Psoas muscle (tissue), 8 donors: ENCODE results near the gene PEX14. TPM values are rescaled to one million over a fixed set of nuclear protein-coding genes. Genes with fewer than 3 reads are reported as not detected.

Experiments used
- ATAC-seq, 4 donors: fragments of 200-7000 bp; cut with Tn5 transposase; one replicate each; pipeline ENCODE4 v1.9.1; 2020; ENCODE audit warnings: moderate library complexity in 3 of 4, mild to moderate bottlenecking in 2 of 4
- DNase-seq, 2 donors: peaks; one replicate each; pipeline ENCODE4 v3.0.0-alpha.2; 2020
- H3K27ac ChIP-seq: fragments of 200-600 bp; one replicate; pipeline ENCODE4 v1.8.0; 2022
- H3K27me3 ChIP-seq, 3 donors: fragments of 200-600 bp in 1 of 3; one replicate each; pipeline versions ENCODE4 v1.6.1 to v1.8.0; 2013 to 2022; ENCODE audit warnings: low read length in 2 of 3, mild to moderate bottlenecking in 2 of 3, moderate library complexity in 1 of 3; ENCODE audit not compliant: insufficient read depth in 3 of 3
- H3K36me3 ChIP-seq, 2 donors: fragments of 200-600 bp in 1 of 2; one replicate each; pipeline versions ENCODE4 v1.6.1 to v1.8.0; 2013 to 2022; ENCODE audit warnings: low read depth in 1 of 2, mild to moderate bottlenecking in 1 of 2, moderate library complexity in 1 of 2; ENCODE audit not compliant: insufficient read depth in 1 of 2
- H3K4me1 ChIP-seq: fragments of 200-600 bp; one replicate; pipeline ENCODE4 v1.8.0; 2022
- H3K4me3 ChIP-seq: fragments of 200-600 bp; one replicate; pipeline ENCODE4 v1.8.0; 2022; ENCODE audit warnings: mild to moderate bottlenecking
- H3K9me3 ChIP-seq: fragments of 200-600 bp; one replicate; pipeline ENCODE4 v1.8.0; 2022
- CTCF ChIP-seq: fragments of 200-600 bp; IDR thresholded peaks from one replicate; pipeline ENCODE4 v1.8.0; 2022; ENCODE audit warnings: antibody characterized with exemption
- WGBS, 3 donors: extraction: QIAGEN DNeasy Blood & Tissue Kit; methylation state at CpG; one replicate each; pipeline versions ENCODE4 v1.1.6 to v1.1.7; 2013; 5-methylcytosine and 5-hydroxymethylcytosine counted together
- intact Hi-C, 2 donors: fragments of 100-400 bp; cut with DNase I; formaldehyde crosslinking; loops; one replicate each; pipeline versions ENCODE4 v1.11.0 to v1.14.2; 2022
- polyA plus RNA-seq, 3 donors: library from polyadenylated mRNA; stranded (reverse); fragments of 200-250 nt; gene quantifications; one replicate each; pipeline ENCODE4 v1.2.3, GENCODE V29; 2013
- total RNA-seq, 4 donors: library from RNA; stranded (reverse); fragmentation: NEBNext Ultra II Directional in 2 of 4; extraction: Animal tissue kit (Norgen Biotek cat#: 25700) in 2 of 4; gene quantifications; one replicate each; pipeline versions ENCODE4 v1.2.1 to v1.2.4, GENCODE V29; 2021 to 2023
- donor health status: healthy with polysubstance abuse.
- donor health status: DM: no; HTN: no; CAD: no; lungs with moderate emphysema.
- donor health status: Bipolar disorder and iron deficiency.
- donor health status: healthy.
- donor health status: DM: yes; HTN: yes; CAD: no.
- donor health status: DM: no; HTN: no; CAD: no.
- donor health status: DM: no; HTN: no; CAD: no.
- donor health status: DM: yes; HTN: yes; CAD: no.

PEX14 gene
- total and polyA plus RNA-seq, 7 donors = 13.7 to 23.5 (median 20.7) TPM

GRCh38 chr1:10637834-10638558 is 163.2 kb downstream of the PEX14 start:
- ATAC-seq (no peak), DNase-seq (no peak)
- WGBS, 3 donors = 70 to 77% (median 71%) methylated on average over 27 to 29 of the region's 29 CpGs
- intact Hi-C loops = no loop called here
- Histone ChIP-seq H3K27ac (no peak overlapping the region), H3K4me1 (peaks cover 25% of the 10 kb centered on the region), H3K9me3 (no peaks in the 10 kb centered on the region), H3K36me3 (peaks cover 3 to 38% of the 10 kb centered on the region in 2 donors), H3K27me3 (no peaks in the 10 kb centered on the region), H3K4me3 (peak overlapping the region; percentile 29)
- TF ChIP-seq CTCF = no peak

- Histone ChIP-seq H3K36me3 (peaks cover 3 to 44% of the 10 kb centered on the region in 2 donors), H3K4me3 (peak overlapping the region; percentile 29), H3K4me1 (peaks cover 25% of the 10 kb centered on the region), H3K27me3 (no peaks in the 10 kb centered on the region), H3K9me3 (no peaks in the 10 kb centered on the region), H3K27ac (no peak overlapping the region)
- DNase-seq = no peak
- WGBS, 3 donors = 64 to 70% (median 67%) methylated on average over 29 to 57 of the region's 57 CpGs
- TF ChIP-seq CTCF = no peak
- intact Hi-C loops = no loop called here
- ATAC-seq = no peak
These were observed 163.8 kb downstream of the PEX14 start for GRCh38 chr1:10638559-10639005.

GRCh38 chr1:10639011-10639774 is 164.4 kb downstream of the PEX14 start:
- WGBS, 3 donors = 68 to 75% (median 73%) methylated on average over 87 to 108 of the region's 108 CpGs
- no peak for ATAC-seq
- Histone ChIP-seq H3K27me3 (no peaks in the 10 kb centered on the region), H3K36me3 (peaks cover 3 to 50% of the 10 kb centered on the region in 2 donors), H3K9me3 (no peaks in the 10 kb centered on the region), H3K27ac (no peak overlapping the region), H3K4me3 (no peak overlapping the region), H3K4me1 (peaks cover 25% of the 10 kb centered on the region)
- DNase-seq = no peak
- intact Hi-C loops = no loop called here
- no peak for TF ChIP-seq CTCF

- intact Hi-C loops = no loop called here
- no peak for ATAC-seq
- Histone ChIP-seq H3K27ac (no peak overlapping the region), H3K36me3 (peaks cover 3 to 58% of the 10 kb centered on the region in 2 donors), H3K4me1 (peaks cover 25% of the 10 kb centered on the region), H3K27me3 (no peaks in the 10 kb centered on the region), H3K4me3 (no peak overlapping the region), H3K9me3 (no peaks in the 10 kb centered on the region)
- TF ChIP-seq CTCF = no peak
- 70 to 79% (median 74%) methylated on average over 44 to 45 of the region's 45 CpGs for WGBS, 3 donors
- DNase-seq = no peak
These were observed 165.2 kb downstream of the PEX14 start for GRCh38 chr1:10639775-10640578.
